Pulmonary artery endothelial cell (primary cell): Measurements from ENCODE around the gene MT3. TPM values are rescaled to one million over a fixed set of nuclear protein-coding genes. Genes with fewer than 3 reads are reported as not detected.
"Not testable (repeated sequence)": the region's sequence is repeated elsewhere in the genome, so short reads cannot be mapped to it uniquely, and the experiment has no call there.

Experiments
- DNase-seq: peaks from one replicate; pipeline ENCODE4 v3.0.0-alpha.2; 2011; ENCODE audit warnings: low read depth, low spot score
- total RNA-seq: library from RNA; depleted of rRNA; stranded (reverse); fragments of >200 nt; gene quantifications from 2 replicates; pipeline ENCODE4 v1.2.3, GENCODE V29; 2014

Gene MT3
- total RNA-seq, 1 donor from 2014 or later: not detected

GRCh38 chr16:56609463-56609921, 20.2 kb downstream of the MT3 start:
- no peak for DNase-seq

GRCh38 chr16:56610017-56610608, 20.8 kb downstream of the MT3 start:
- no peak for DNase-seq

- no peak for DNase-seq
Observed at GRCh38 chr16:56610609-56611111, 21.3 kb downstream of the MT3 start.

GRCh38 chr16:56611281-56611833, 22.0 kb downstream of the MT3 start:
- DNase-seq: no peak

- no peak for DNase-seq
Observed at GRCh38 chr16:56613706-56614105, 24.4 kb downstream of the MT3 start.

- no peak for DNase-seq
Observed at GRCh38 chr16:56614549-56614991, 25.2 kb downstream of the MT3 start.

GRCh38 chr16:56615353-56615752, 26.0 kb downstream of the MT3 start:
- no peak for DNase-seq

GRCh38 chr16:56616608-56617211, 27.4 kb downstream of the MT3 start:
- DNase-seq: no peak

GRCh38 chr16:56617212-56618085, 28.1 kb downstream of the MT3 start:
- DNase-seq: no peak

- DNase-seq: no peak
Observed at GRCh38 chr16:56618138-56618537, 28.8 kb downstream of the MT3 start.

- no peak for DNase-seq
Observed at GRCh38 chr16:56620339-56620897, 31.1 kb downstream of the MT3 start.

- DNase-seq: not testable (repeated sequence)
Observed at GRCh38 chr16:56621665-56622445, 32.5 kb downstream of the MT3 start.

GRCh38 chr16:56623184-56623583, 33.9 kb downstream of the MT3 start:
- DNase-seq: not testable (repeated sequence)

GRCh38 chr16:56623637-56624036, 34.3 kb downstream of the MT3 start:
- DNase-seq: no peak

GRCh38 chr16:56625140-56625942, 36.0 kb downstream of the MT3 start, which contains the start of gene MT1E:
Gene MT1E, plus strand, starts transcription at chr16:56625781. Its CDS starts 71 bp downstream, at chr16:56625852.
- DNase-seq: no peak

- no peak for DNase-seq
Observed at GRCh38 chr16:56625943-56626654, 36.8 kb downstream of the MT3 start.

GRCh38 chr16:56626685-56627084, 37.4 kb downstream of the MT3 start:
- DNase-seq: no peak

- no peak for DNase-seq
Observed at GRCh38 chr16:56628486-56629350, 39.4 kb downstream of the MT3 start.
